Retina (tissue), 1 donor: Measurements from ENCODE around the gene POLE2.
A peak's percentile ranks its signal among the peaks of the same experiment; 100 is the strongest.
"Not testable (repeated sequence)": the region's sequence is repeated elsewhere in the genome, so short reads cannot be mapped to it uniquely, and the experiment has no call there.

Experiments used
- DNase-seq: peaks from one replicate; pipeline ENCODE4 v3.0.0-alpha.2; 2016

POLE2 gene

GRCh38 chr14:49619273-49619672 lies 68.7 kb downstream of the POLE2 start:
- not testable (repeated sequence) for DNase-seq

GRCh38 chr14:49617852-49618519 lies 70.0 kb downstream of the POLE2 start:
- no peak for DNase-seq

GRCh38 chr14:49615776-49616175 lies 72.2 kb downstream of the POLE2 start:
- DNase-seq, result no peak

DNA sequence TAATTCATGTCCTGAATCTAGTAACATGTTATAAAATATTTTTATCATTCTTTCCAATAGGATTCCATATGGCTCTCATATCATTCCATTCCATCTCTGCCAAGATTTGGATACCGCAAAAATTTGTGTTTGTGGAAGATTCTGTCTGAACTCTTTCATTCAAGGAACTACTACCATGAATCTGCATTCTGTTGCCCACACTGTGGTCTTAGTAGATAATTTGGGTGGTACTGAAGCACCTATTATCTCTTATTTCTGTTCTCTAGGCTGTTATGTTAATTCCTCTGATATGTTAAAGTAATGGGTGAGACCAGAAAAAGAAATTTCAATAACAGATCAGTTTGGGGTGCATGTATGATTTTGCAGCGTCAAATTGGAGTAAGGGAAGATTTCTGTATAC lies 73.8 kb downstream of the POLE2 start:
- no peak for DNase-seq

DNA sequence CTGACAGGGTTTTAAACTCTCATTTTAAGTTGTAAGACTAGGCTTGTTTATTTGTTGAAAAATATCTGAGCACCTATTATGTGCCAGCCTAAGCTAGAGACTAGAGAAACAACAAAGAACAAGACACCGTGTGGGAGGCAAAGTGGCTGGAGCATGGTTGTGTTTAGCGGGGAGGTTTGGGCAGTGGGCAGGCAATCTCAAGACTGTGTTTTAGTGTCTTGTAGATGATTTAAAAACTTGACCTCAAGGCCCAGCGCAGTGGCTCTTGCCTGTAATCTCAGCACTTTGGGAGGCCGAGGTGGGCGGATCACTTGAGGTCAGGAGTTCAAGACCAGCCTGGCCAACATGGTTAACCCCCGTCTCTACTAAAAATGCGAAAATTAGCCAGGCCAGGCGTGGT lies 75.3 kb downstream of the POLE2 start:
- no peak for DNase-seq

- no peak for DNase-seq
Observed at GRCh38 chr14:49612251-49612650, 75.8 kb downstream of the POLE2 start.

DNA sequence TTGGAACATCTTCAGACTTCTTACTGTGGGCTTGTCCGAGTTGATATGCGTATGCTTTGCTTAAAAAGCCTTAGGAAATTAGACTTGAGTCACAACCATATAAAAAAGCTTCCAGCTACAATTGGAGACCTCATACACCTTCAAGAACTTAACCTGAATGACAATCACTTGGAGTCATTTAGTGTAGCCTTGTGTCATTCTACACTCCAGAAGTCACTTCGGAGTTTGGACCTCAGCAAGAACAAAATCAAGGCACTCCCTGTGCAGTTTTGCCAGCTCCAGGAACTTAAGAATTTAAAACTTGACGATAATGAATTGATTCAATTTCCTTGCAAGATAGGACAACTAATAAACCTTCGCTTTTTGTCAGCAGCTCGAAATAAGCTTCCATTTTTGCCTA lies 80.4 kb downstream of the POLE2 start:
- DNase-seq, result no peak

- peak; percentile 99 for DNase-seq
Observed at GRCh38 chr14:49598485-49599300, 89.3 kb downstream of the POLE2 start, which contains the start of gene LRR1. LRR1 (plus strand) TSS chr14:49598940; CDS start chr14:49599021, 81 bp downstream.

GRCh38 chr14:49598189-49598484 lies 89.9 kb downstream of the POLE2 start:
- no peak for DNase-seq

- DNase-seq, result no peak
Observed at GRCh38 chr14:49594347-49595091, 93.5 kb downstream of the POLE2 start.
